Subcutaneous abdominal adipose tissue (tissue), 5 donors: Measurements from ENCODE around the gene CYB5R2.

ENCODE experiments used
- H3K27ac ChIP-seq: one replicate; pipeline ENCODE4 v1.7.0; 2013; ENCODE audit warnings: low read depth, mild to moderate bottlenecking, inconsistent platforms, low read length, moderate library complexity
- H3K27me3 ChIP-seq, 5 donors: one replicate each; pipeline ENCODE4 v1.7.0; 2013; ENCODE audit warnings: low read length in 5 of 5, inconsistent platforms in 1 of 5; ENCODE audit not compliant: control insufficient read depth in 5 of 5, insufficient read depth in 4 of 5
- H3K36me3 ChIP-seq, 5 donors: one replicate each; pipeline ENCODE4 v1.7.0; 2013; ENCODE audit warnings: low read length in 5 of 5; ENCODE audit not compliant: control insufficient read depth in 5 of 5, insufficient read depth in 5 of 5
- H3K4me1 ChIP-seq, 5 donors: one replicate each; pipeline ENCODE4 v1.7.0; 2013; ENCODE audit warnings: low read length in 5 of 5, mild to moderate bottlenecking in 3 of 5, moderate library complexity in 1 of 5; ENCODE audit not compliant: control insufficient read depth in 5 of 5, insufficient read depth in 5 of 5
- H3K4me3 ChIP-seq, 5 donors: one replicate each; pipeline ENCODE4 v1.7.0; 2013; ENCODE audit warnings: low read length in 5 of 5, low read depth in 1 of 5
- H3K9ac ChIP-seq, 5 donors: one replicate each; pipeline ENCODE4 v1.7.0; 2013; ENCODE audit warnings: low read length in 5 of 5, mild to moderate bottlenecking in 4 of 5, moderate library complexity in 3 of 5
- H3K9me3 ChIP-seq, 5 donors: one replicate each; pipeline ENCODE4 v1.7.0; 2013; ENCODE audit warnings: low read length in 5 of 5; ENCODE audit not compliant: control insufficient read depth in 5 of 5
- donor health status: healthy.
- donor health status: healthy.
- donor health status: healthy.
- donor health status: healthy.
- donor health status: healthy.

The CYB5R2 gene

DNA sequence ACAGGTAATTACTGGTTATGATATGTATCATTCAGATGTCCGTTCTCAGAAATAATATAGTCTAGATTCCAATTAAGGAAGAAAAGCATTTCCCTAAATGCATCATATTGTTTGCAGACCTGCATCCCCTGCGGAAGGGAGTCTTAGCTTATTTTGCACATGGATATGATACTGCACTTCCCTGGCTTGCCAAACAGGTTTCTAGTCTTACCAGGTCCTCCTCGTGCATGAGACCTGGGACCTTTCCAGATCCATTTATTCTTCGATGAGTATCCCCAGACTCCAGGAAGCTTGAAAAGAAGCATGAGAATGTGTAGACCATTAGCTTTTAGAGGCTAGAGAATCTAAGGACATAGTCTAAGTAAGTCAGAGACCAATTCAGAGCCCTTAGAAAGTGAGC lies 30.6 kb downstream of the CYB5R2 start:
- no peaks in the 10 kb centered on the region for H3K27me3 ChIP-seq
- H3K4me3 ChIP-seq: no peak overlapping the region
- H3K9ac ChIP-seq: no peak overlapping the region
- H3K36me3 ChIP-seq: peaks cover 20 to 52% (median 32%) of the 10 kb centered on the region in 5 donors
- H3K27ac ChIP-seq: no peak overlapping the region
- peaks cover 0 to 24% (median 18%) of the 10 kb centered on the region in 5 donors for H3K4me1 ChIP-seq
- no peaks in the 10 kb centered on the region for H3K9me3 ChIP-seq

DNA sequence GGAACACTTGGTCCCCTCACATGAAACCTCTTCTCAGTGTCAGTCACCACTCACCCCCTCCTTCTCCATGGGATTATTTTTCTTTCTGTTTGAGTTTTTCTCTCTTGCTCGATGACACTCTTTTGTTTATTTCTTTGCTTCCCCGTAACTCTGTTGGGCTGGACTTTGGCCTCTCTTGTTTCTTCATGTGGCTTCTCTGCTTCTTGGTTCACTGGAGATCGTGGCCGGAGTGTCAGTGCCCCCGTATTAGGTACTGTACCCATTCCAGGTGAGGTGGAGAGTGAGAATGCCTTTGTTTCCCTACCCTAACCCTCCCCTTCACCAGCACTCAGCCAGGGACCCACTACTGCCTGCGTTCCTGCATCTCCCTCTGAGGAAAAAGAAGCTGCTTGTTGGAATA lies 32.5 kb downstream of the CYB5R2 start:
- peaks cover 0 to 24% (median 18%) of the 10 kb centered on the region in 5 donors for H3K4me1 ChIP-seq
- peaks cover 21 to 69% (median 43%) of the 10 kb centered on the region in 5 donors for H3K36me3 ChIP-seq
- H3K9me3 ChIP-seq: no peaks in the 10 kb centered on the region

DNA sequence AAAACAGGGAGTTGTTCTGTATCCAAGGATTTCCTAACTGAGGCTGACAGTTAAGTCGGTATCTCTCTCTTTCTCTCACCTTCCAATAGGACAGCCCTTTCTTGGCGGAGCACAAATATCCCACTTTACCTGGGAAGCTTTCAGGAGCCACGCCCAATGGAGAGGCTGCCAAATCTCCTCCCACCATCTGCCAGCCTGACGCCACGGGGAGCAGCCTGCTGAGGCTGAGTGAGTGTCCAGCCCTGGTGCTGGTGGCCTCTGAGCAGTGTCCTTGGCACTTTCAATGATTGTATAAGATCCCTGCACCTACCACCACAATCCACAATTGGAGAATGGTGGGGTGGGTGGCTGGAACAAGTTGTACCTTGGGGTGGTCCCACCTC lies 33.7 kb downstream of the CYB5R2 start:
- peaks cover 25 to 73% (median 48%) of the 10 kb centered on the region in 5 donors for H3K36me3 ChIP-seq
- peak overlapping the region; percentile 13 for H3K27ac ChIP-seq
- no peak overlapping the region for H3K4me3 ChIP-seq
- H3K27me3 ChIP-seq: no peaks in the 10 kb centered on the region
- no peak overlapping the region for H3K9ac ChIP-seq
- peaks cover 0 to 24% (median 18%) of the 10 kb centered on the region in 5 donors for H3K4me1 ChIP-seq
- H3K9me3 ChIP-seq: no peaks in the 10 kb centered on the region

More for the DNA sequence above, 32.5 kb downstream of the CYB5R2 start:
- no peak overlapping the region for H3K27ac ChIP-seq
- H3K27me3 ChIP-seq: no peaks in the 10 kb centered on the region
- no peak overlapping the region for H3K9ac ChIP-seq
- no peak overlapping the region for H3K4me3 ChIP-seq

DNA sequence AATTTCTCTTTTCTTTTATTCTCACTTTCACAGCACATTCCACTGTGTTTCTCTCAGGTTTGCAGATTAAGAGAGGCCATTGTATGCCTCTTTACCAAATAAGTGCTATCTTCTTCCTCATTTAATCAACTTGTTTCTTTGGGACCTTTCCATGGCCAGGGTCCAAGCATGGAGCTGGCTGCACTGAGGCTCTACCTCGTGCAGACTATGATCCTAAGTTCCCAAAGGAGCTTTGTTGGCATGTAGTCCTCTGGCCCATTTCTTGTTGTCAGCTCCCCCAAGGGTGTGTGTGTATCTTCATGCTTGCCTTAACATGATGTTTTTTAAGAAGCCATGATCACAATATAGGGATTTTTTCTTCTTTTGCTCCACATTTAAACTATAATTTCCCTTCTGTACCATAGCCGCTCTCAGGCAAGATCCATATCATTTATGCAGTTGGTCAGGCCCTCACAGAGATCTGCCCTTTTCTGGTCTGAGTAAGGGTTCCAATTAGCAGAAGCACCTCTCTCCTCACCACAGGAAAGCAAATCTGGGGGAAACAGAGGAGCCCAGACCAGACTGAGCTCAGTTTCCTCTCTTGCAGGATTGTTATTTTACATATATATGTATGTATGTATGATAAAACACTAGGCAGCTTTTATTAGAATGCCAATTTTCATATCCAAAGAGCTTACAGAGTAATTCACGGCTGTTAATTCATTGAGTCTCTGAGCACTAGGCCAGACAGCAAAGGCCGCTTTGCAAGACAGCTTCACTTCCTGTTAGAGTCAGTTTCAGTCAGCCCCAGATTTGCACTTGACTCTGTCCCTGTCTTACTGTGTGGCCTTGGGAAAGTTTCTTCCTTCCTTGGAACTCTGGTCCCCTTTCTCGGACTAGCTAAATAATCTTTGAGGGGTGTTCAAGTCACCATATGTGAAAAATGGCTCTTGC lies 34.3 kb downstream of the CYB5R2 start:
- Histone ChIP-seq H3K4me1 (peaks cover 0 to 24% (median 18%) of the 10 kb centered on the region in 5 donors), H3K9me3 (no peaks in the 10 kb centered on the region), H3K36me3 (peaks cover 25 to 79% (median 50%) of the 10 kb centered on the region in 5 donors), H3K27me3 (no peaks in the 10 kb centered on the region), H3K27ac (peak overlapping the region; percentile 26), H3K9ac (peak overlapping the region in 1 of 5 donors; percentile 3), H3K4me3 (no peak overlapping the region)

DNA sequence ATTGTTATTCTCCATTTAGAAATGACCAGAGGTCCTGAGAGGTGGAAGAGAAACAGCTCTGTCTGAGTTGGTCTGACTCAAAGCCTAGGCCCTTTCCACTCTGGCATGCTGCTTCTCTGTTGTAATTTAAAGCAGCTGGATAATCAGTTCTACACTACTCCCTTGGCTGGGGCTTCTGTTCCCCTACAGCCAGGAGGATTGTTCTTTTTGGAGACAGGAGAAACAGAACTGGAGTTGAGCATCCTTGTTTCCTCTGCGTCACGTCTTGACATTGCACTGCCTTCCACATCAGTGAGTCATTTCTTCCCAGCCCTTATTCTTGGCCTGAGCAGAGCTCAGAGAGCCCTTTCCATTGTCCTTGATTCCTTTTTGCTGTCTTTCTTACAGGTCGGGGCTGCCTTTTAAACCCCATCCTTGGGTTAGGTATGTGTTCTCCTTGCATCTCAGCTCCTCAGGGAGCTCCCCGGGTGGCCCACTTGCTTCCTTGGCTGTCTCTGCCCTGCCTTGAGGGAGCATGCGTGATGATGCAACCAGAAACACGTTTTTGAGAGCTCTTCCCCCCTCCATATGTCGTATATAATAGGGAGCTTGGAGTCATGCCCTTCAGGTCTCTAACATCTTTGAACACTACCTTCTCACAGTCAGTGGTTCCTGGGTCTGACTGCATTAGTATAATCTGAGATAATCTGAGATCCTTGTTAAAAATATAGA lies 35.7 kb downstream of the CYB5R2 start:
- Histone ChIP-seq H3K27me3 (no peaks in the 10 kb centered on the region), H3K4me1 (peaks cover 0 to 30% (median 28%) of the 10 kb centered on the region in 5 donors), H3K4me3 (no peak overlapping the region), H3K27ac (peak overlapping the region; percentile 38), H3K9me3 (no peaks in the 10 kb centered on the region), H3K36me3 (peaks cover 13 to 84% (median 52%) of the 10 kb centered on the region in 5 donors), H3K9ac (no peak overlapping the region)

DNA sequence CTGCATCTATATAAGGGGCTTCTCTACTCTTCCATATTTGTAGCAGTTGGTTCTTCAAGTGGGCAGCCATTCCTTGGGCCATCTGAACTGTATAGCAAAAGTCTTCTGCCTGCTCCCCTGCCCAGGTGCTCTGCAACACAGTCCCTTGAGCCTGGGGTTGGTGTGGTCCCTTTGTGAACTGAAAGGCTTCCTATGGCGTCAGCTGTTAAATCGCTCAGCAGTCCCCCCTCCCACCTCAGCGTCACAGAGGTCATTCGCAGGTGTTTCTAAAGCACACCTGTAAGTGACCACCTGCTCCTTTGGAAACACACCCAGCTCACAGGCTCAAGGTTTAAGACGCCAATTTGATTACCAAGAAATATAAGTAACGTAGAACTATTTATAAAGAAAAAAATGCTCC lies 37.0 kb downstream of the CYB5R2 start:
- no peak overlapping the region for H3K27ac ChIP-seq
- peaks cover 10 to 84% (median 49%) of the 10 kb centered on the region in 5 donors for H3K36me3 ChIP-seq

DNA sequence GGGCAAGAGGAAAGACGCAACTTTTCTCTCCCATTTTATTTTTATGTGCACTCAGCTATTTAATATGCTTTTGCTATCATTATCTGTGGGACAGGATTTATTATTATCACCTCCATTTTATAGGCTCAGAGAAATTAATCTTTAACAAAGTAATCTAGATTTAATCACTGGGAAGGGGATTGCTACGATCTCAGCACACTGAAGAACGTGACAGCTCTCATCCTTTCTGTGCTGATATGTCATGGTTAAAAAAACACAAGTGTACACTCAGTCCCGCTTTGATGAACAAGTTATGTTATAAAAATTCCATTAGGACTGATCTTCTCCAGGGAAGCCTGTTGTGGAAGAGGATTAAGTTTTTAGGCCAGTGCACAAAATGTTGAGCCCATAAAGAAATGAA lies 37.6 kb downstream of the CYB5R2 start:
- Histone ChIP-seq H3K27ac (no peak overlapping the region), H3K9me3 (no peaks in the 10 kb centered on the region), H3K4me1 (peaks cover 0 to 29% (median 23%) of the 10 kb centered on the region in 5 donors), H3K27me3 (no peaks in the 10 kb centered on the region), H3K4me3 (no peak overlapping the region), H3K9ac (no peak overlapping the region), H3K36me3 (peaks cover 12 to 84% (median 49%) of the 10 kb centered on the region in 5 donors)

More for the DNA sequence above, 37.0 kb downstream of the CYB5R2 start:
- H3K4me3 ChIP-seq: no peak overlapping the region
- H3K4me1 ChIP-seq: peaks cover 0 to 29% (median 27%) of the 10 kb centered on the region in 5 donors
- H3K9me3 ChIP-seq: no peaks in the 10 kb centered on the region
- H3K27me3 ChIP-seq: no peaks in the 10 kb centered on the region
- H3K9ac ChIP-seq: no peak overlapping the region

DNA sequence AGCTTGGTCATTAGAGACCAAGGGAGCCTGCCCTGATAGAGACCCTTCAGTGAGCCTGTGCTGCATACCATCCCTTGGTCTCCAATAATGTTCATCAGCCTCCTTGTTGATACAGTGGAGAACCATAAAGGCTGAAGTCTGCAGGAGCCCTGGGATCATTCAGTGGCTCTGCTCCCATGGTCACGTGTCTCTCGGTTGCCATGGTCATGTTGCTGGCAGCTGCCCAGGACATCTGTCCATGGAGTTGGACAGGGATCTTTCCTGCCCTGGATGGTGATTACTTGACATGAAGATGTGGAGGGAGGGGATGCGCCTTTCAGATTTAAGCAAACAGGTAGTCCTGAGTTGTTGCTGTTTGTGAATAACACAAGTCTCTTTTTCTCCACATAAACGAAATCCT lies 38.2 kb downstream of the CYB5R2 start:
- no peak overlapping the region for H3K9ac ChIP-seq
- H3K4me3 ChIP-seq: no peak overlapping the region
- H3K9me3 ChIP-seq: no peaks in the 10 kb centered on the region
- peaks cover 12 to 84% (median 47%) of the 10 kb centered on the region in 5 donors for H3K36me3 ChIP-seq
- H3K27ac ChIP-seq: no peak overlapping the region
- no peaks in the 10 kb centered on the region for H3K27me3 ChIP-seq
- peaks cover 0 to 29% (median 22%) of the 10 kb centered on the region in 5 donors for H3K4me1 ChIP-seq

DNA sequence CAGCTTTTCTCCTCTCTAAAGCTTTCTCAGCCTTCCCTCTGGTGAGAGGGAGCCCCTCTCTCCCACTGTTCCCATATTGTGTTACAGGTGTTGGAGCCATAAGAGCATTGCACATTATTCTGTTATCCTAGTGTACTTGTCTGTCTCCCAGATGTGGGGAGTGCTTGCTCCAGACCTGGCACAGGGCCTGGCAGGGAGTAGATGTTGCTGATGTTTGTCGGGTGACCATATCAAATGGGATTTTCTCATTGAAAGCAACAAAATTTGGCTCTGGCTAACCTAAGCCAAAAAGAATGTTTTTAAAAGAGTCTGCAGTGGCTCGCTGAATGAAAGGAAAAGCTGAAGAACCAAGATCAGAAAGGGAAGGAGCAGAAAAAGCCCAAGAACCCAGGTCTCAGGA lies 41.1 kb downstream of the CYB5R2 start:
- Histone ChIP-seq H3K9ac (no peak overlapping the region), H3K27me3 (no peaks in the 10 kb centered on the region), H3K4me3 (no peak overlapping the region), H3K9me3 (no peaks in the 10 kb centered on the region), H3K36me3 (peaks cover 12 to 90% (median 60%) of the 10 kb centered on the region in 5 donors), H3K4me1 (peaks cover 0 to 11% (median 6%) of the 10 kb centered on the region in 5 donors), H3K27ac (no peak overlapping the region)

DNA sequence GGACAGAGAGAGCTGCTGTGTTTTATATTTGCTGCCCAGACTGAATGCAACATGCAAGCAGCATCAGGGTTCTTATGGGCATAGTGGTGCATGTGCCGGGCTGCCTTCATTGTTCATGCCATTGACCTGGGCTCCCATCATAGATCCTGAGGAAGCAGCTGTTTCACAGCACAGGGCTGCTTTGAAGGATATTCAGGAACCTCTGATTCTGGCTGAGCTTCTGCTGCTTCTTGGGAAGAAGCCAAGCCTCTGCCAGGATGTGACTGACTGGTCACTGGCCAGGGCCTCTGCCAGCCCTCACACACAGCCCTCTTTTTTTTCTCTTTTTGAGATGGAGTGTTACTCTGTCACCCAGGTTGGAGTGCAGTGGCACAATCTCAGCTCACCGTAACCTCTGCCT lies 43.3 kb downstream of the CYB5R2 start:
- H3K36me3 ChIP-seq: peaks cover 8 to 89% (median 64%) of the 10 kb centered on the region in 5 donors
- no peaks in the 10 kb centered on the region for H3K27me3 ChIP-seq
- no peak overlapping the region for H3K4me3 ChIP-seq
- H3K9ac ChIP-seq: no peak overlapping the region
- no peak overlapping the region for H3K27ac ChIP-seq
- peaks cover 0 to 11% (median 3%) of the 10 kb centered on the region in 5 donors for H3K4me1 ChIP-seq
- no peaks in the 10 kb centered on the region for H3K9me3 ChIP-seq
